CD4-positive, alpha-beta T cell treated with Interleukin-21 for 1 hour (primary cell): ENCODE results near the gene PTPN1.
"Not testable (repeated sequence)": the region's sequence is repeated elsewhere in the genome, so short reads cannot be mapped to it uniquely, and the experiment has no call there.

ENCODE experiments used
- DNase-seq: peaks from one replicate; pipeline ENCODE4 v3.0.0-alpha.2; 2020

PTPN1 gene

DNA sequence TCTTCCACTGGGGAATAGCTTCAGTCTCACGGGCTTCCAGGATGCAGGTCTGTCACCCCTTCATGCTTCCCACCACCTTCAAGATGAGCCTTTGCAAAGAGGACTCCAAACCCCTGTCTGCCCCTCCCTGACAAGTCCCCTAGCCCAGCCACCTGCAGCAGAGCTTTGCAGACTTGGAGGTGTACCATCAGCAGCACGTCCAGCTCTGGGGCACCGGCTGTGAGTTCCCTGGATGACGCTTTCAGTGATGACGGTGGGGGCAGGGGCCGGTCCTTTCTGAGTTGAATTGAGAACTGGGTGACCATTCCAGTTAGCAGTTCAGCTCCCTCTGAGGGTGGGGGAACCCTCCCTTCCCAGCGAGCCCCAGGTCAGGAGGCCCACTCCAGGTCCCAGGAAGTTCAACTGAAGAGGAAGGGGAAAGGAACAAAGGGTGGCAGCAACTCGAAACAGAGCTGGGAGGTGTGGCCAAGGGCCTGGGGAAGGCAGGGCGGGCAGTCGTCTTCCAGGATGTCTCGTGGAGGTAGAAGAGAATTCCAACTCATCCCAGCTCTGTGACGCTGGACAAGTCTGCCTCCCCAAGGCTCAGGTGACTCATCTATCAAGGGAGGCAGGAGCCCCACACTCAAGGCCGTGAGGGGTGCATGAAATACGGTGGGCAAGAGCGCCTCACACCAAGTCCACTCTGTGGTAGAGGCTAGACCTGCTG is 86.0 kb downstream of the PTPN1 start:
- DNase-seq: no peak

DNA sequence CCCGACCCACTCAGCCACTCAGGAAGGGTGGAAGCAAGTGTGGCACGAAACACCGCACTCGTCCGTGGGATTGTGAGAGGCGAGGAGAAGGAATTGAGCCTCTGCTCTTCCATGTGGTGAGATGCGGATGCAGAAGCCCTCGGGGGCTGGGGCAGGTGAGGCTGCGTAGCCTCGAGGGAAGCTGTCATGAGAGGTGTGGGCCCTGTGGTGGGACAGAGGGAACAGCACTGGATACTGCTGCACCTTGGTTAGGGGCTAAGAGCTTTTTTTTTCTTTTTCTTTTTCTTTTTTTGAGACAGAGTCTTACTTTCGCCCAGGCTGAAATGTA is 86.5 kb downstream of the PTPN1 start:
- DNase-seq: no peak

DNA sequence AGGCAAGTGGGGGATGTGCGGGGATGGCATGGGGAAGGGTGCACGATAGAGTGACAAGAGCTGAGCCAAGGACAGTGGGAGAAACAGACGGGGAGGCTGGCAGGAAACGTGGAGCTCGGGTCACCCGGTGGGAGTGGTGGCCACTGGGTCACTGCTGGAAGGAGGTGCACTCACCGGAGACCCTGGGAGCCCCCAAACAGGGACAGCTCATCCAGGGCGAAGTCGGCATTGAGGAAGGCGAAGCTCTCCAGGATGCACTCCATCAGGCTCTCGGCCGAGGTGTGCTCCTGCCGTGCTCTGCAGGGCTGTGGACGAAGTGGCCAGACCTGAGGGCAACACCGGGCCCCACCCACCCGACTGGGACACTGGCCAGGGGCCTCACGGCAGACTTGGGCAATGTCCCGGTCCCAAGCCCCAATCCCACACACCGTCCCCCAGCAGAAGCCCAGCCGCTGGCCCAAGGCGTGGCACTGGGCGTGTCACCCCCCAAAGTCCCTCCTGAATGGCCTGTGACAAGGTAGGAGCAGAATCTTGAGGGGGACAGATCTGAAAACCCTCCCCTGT is 87.3 kb downstream of the PTPN1 start:
- DNase-seq: no peak

GRCh38 chr20:50598074-50598473 is 87.9 kb downstream of the PTPN1 start:
- DNase-seq: no peak

- not testable (repeated sequence) for DNase-seq
Observed at GRCh38 chr20:50598768-50599167, 88.6 kb downstream of the PTPN1 start.

GRCh38 chr20:50600281-50600895 is 90.2 kb downstream of the PTPN1 start:
- no peak for DNase-seq

DNA sequence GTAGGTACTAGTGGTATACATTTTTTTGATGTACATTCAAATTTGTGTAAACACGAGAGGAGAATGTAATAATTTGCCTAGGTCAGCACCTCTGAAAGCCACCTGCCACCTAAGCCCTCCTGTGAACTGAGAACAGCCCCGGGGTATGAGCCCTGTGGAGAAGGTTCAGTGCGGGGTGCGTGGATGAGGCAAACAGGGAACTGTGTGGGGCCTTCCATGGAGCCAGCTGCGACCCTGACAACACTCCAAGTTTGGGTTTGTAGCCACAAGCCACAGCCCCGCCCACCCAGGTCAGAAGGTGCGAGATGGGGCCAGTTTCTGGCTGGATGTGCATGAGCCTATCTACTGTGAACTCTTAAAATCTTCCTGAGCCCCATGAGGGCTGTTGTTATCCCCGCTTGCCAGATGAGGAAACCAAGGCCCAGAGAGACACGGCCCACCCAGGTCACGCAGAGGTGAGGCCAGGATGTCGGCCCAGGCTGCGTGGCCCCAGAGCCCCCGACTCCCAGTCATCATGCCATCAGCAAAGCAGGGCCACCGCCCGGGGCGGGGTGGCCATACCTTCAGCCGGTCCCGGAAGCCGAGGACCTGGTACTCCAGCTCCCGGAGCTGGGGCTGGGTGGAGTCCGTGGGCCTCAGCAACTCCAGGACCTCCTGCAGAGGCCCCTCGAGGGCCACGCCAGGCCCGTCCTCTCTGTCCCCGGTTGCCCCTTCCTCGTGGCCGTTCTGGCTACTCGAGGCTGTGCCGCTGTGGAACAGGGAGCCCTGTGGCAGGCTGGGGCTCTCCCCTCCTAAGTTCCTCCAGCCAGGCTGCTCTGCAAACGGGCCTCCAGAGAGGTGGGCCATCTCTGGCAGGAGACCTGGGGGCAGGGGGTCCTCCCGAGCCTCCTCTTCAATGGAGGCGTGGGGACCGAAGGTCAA is 91.6 kb downstream of the PTPN1 start:
- no peak for DNase-seq

- no peak for DNase-seq
Observed at GRCh38 chr20:50602432-50603088, 92.4 kb downstream of the PTPN1 start.

- no peak for DNase-seq
Observed at GRCh38 chr20:50604451-50604850, 94.3 kb downstream of the PTPN1 start.

- no peak for DNase-seq
Observed at GRCh38 chr20:50605136-50605535, 95.0 kb downstream of the PTPN1 start.

DNA sequence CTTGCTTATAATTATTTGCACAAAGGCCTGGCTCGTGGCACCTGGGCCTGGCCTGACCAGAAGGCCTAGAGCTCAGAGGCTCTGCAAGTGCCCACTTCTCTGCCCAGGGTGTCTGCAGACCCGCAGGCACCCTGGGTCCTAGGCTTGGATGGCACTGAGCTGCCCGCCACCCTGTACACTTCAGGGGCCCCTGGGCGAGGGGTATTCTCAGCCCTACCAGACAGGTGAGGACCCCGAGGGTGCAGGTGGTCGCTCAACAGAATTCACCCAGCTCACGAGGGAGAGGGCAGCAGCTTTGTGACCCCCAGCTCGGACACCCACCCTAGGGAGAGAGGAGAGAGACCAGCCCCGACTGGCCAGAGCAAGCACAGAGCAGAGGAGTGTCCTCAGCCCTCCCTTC is 97.3 kb downstream of the PTPN1 start:
- DNase-seq: no peak

DNA sequence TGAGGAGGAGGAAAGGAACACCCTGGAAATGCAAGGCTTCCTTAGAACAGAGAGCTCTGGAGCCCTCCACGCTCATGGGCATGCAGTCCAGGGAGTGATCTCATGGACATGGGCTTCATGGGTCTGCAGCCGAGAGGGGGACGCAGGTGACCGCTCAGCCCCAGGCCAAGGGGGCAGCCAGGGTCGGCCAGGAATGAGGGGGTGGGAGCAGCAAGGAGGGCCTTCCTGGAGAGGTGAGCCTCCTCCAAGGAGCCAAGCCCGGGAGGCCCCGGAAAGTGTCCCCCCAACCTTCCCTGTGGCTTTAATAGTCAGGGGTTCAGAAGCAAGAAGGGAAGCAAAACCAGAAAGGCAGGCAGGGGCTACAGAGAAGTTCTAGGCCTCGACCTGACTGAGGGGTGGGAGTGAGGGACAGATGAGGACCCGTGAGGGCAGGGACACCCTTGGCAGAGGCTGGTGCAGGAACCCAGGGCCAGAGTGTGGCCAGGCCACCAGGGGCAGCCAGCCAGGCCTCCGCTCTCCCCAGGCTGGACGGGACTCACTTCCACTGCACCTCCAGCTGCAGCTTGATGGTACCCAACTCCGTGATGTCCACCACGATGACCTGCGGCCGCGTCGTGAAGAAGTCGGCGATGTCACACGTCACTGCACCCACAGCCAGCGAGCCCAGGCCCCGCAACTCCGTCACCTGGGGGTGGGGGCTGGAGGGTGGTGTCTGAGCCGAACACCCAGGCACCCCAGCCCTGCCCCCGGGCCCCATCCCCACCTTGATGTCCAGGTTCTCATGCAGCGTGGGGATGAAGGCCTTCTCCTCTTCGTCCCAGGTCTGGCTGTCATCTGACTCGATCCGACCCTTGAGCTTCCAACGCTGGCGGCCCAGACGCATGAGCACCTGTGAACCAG is 97.9 kb downstream of the PTPN1 start:
- DNase-seq: no peak

DNA sequence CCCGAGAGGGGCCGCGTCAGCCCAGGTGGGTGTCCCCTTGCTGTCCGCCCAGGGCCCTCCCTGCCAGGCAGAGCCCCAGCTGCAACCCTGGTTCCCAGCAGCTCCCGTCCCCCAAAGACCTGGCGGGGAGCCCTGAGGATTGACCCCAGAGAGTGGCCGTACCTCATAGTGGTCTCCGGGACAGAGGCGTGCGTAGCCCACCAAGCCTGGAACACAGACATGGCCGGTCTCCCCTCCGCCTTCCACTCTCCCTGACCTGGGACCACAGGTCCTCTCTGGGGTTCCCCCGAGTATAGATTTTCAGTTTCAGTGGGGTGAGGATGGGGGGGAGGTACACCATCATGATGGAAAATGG is 98.5 kb downstream of the PTPN1 start:
- DNase-seq: no peak

GRCh38 chr20:50609438-50609989 is 99.3 kb downstream of the PTPN1 start:
- no peak for DNase-seq

- DNase-seq: no peak
Observed at GRCh38 chr20:50610212-50610718, 100.1 kb downstream of the PTPN1 start.

- DNase-seq: no peak
Observed at GRCh38 chr20:50611128-50611810, 101.1 kb downstream of the PTPN1 start.

DNA sequence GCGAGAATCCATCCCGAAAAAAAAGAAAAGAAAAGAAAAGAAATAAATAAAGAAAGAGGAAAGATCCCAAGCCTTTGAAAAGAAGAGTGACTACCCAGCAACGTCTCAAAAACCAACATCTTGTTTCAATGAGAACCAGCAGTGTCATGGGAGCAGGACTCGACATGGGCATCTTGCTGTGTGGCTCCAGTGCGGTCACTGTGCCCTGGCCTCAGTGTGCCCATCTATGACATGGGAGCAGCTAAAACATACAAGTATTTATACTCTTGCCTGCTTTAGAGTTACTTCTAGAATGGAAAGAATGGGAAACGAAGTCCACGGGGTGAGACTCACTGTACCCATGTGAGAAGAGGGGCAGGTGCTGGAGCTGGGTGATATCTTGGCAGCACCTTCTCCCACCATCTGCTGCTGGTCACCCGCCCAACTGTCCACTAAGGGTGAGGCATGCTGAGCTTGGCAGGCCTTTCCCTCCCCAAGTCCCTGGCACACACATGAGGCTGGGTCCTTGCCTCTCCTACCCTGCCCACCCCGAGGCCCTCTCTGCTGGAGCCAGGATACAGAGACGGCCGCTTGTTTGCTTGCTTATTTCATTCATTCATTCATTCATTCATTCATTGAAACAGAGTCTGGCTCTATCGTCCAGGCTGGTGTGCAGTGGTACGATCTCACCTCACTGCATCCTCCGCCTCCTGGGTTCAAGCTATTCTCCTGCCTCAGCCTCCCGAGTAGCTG is 103.4 kb downstream of the PTPN1 start:
- no peak for DNase-seq

GRCh38 chr20:50615407-50615806 is 105.2 kb downstream of the PTPN1 start:
- DNase-seq: no peak

- DNase-seq: no peak
Observed at GRCh38 chr20:50617022-50617421, 106.8 kb downstream of the PTPN1 start.

DNA sequence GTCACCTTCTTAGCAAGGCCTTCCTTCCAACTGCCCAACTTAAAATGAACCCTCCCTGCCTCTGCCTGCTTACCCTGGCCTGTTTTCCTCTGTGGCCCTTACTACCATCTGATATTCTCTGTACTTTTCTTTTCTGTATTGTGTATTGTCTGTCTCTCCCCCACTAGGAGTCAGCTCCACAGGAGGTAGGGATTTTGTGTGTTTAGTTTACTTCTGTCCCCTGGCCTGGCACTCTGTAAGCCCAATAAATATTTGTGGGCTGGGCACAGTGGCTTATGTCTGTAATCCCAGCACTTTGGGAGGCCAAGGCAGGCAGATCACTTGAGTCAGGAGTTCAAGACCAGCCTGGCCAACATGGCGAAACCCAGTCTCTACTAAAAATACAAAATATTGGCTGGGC is 108.4 kb downstream of the PTPN1 start:
- DNase-seq: no peak
